Cardiac muscle cell (in vitro differentiated cells and primary cell): ENCODE data around the gene GABRR1. TPM values are rescaled to one million over a fixed set of nuclear protein-coding genes. Genes with fewer than 3 reads are reported as not detected.

Source experiments
- DNase-seq, 2 donors: peaks; one replicate each; pipeline versions ENCODE4 v3.0.0 to v3.0.0-alpha.2; 2010 to 2017; ENCODE audit warnings: low read depth in 1 of 2, low spot score in 1 of 2
- H3K27ac ChIP-seq: fragments of 200-600 bp; sonication (generic); 2 replicates; pipeline ENCODE4 v1.5.1; 2016
- H3K27me3 ChIP-seq: fragments of 200-600 bp; sonication (generic); 2 replicates; pipeline ENCODE4 v1.6.0; 2016; ENCODE audit warnings: control low read depth
- H3K36me3 ChIP-seq: fragments of 200-600 bp; sonication (generic); 2 replicates; pipeline ENCODE4 v1.5.1; 2016; ENCODE audit warnings: control low read depth
- H3K4me1 ChIP-seq: fragments of 200-600 bp; sonication (generic); 2 replicates; pipeline ENCODE4 v1.8.1; 2017; ENCODE audit warnings: low read depth, mild to moderate bottlenecking, mixed run types
- H3K4me3 ChIP-seq: fragments of 200-600 bp; sonication (generic); 2 replicates; pipeline ENCODE4 v1.5.1; 2016; ENCODE audit warnings: mild to moderate bottlenecking
- H3K9me3 ChIP-seq: fragments of 200-600 bp; sonication (generic); 2 replicates; pipeline ENCODE4 v1.5.1; 2017; ENCODE audit warnings: low read depth, mild to moderate bottlenecking, control low read depth
- CTCF ChIP-seq: IDR thresholded peaks from 2 replicates; pipeline ENCODE4 v1.5.1; 2012; ENCODE audit warnings: low read depth, mild to moderate bottlenecking, low read length
- polyA plus RNA-seq: library from polyadenylated mRNA; unstranded; fragments of >200 nt; fragmentation: Nextera tagmentation; extraction: Ambion mirVana; gene quantifications from 2 replicates; pipeline ENCODE4 v1.2.1, GENCODE V29; 2016
- total RNA-seq: library from RNA; depleted of rRNA; stranded (reverse); fragments of >200 nt; gene quantifications from 2 replicates; pipeline ENCODE4 v1.2.3, GENCODE V29; 2016

The GABRR1 gene
- total and polyA plus RNA-seq, 2 experiments from 2014 or later, result not detected

GRCh38 chr6:89139509-89140346 is 77.4 kb downstream of the GABRR1 start:
- no peak for DNase-seq
- TF ChIP-seq CTCF, result no peak
- H3K36me3 ChIP-seq, result no peaks in the 10 kb centered on the region
- H3K27me3 ChIP-seq, result peaks cover 23% of the 10 kb centered on the region
- H3K4me1 ChIP-seq, result no peaks in the 10 kb centered on the region
- H3K9me3 ChIP-seq, result no peaks in the 10 kb centered on the region
- H3K27ac ChIP-seq, result no peak overlapping the region
- H3K4me3 ChIP-seq, result no peak overlapping the region

DNA sequence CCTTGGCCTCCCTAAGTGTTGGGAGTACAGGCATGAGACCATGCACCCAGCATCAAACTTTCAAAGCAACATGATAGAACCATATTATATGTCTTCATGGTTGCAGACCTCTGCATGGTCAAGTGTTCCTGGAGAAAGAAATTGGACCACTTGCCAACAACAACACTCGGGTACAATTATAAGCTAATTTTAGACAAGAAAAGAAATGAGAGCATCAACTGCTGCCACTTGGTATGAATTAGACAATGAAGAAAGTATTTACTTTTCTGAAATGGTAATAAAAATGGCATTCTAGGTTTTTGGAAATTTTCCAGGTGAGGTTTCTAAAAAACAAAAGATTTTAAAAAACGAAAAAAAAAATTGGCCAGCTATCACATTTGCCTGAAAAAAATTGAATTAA is 79.0 kb downstream of the GABRR1 start:
- H3K4me3 ChIP-seq, result no peak overlapping the region
- no peaks in the 10 kb centered on the region for H3K36me3 ChIP-seq
- no peaks in the 10 kb centered on the region for H3K4me1 ChIP-seq
- TF ChIP-seq CTCF, result no peak
- H3K9me3 ChIP-seq, result no peaks in the 10 kb centered on the region
- peaks cover 7% of the 10 kb centered on the region for H3K27me3 ChIP-seq
- DNase-seq, result no peak
- H3K27ac ChIP-seq, result no peak overlapping the region

DNA sequence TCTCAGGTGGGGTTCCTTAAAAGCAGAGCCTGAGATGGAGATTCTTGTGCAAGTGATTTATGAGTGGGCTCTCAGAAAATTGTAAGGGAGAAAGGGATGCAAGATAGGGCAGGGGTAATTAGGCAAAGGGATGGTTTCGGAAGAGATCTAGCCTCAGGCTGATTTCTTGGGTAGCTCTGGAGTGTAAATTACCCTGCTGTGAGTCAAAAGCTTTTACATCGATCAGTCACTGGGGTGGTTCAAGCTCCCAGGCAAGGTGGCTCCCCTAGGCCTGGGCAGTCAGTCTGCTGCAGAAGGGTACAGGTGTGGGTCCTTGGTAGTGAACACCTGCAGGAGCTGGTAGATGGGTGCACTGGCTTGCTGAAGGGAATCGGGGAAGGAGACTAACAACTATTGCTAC is 82.4 kb downstream of the GABRR1 start:
- no peak overlapping the region for H3K4me3 ChIP-seq
- no peak for DNase-seq
- H3K9me3 ChIP-seq, result no peaks in the 10 kb centered on the region
- H3K27ac ChIP-seq, result no peak overlapping the region
- no peak for TF ChIP-seq CTCF
- no peaks in the 10 kb centered on the region for H3K4me1 ChIP-seq
- H3K27me3 ChIP-seq, result peaks cover 5% of the 10 kb centered on the region
- no peaks in the 10 kb centered on the region for H3K36me3 ChIP-seq

DNA sequence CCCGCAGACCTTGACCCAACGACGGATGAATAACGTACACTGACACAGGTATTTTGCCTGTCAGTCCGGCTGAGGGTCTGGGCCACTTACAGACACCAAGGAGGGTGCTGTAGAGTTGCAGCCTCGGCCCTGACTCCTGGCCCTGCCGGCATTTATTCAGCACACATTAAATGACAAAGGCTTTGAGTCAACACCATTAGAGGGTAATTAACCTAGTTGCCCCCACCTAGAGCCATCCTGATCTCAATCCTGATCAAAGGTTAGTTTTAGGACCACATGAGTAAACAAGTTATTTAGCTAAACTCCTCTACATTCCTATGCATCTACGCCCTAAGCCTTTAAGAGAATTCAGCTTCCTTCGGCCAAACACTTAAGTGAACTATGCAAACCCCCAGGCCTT is 83.2 kb downstream of the GABRR1 start:
- TF ChIP-seq CTCF, result no peak
- Histone ChIP-seq H3K36me3 (no peaks in the 10 kb centered on the region), H3K9me3 (no peaks in the 10 kb centered on the region), H3K4me3 (no peak overlapping the region), H3K27me3 (peaks cover 5% of the 10 kb centered on the region), H3K4me1 (no peaks in the 10 kb centered on the region), H3K27ac (no peak overlapping the region)
- DNase-seq, result no peak

DNA sequence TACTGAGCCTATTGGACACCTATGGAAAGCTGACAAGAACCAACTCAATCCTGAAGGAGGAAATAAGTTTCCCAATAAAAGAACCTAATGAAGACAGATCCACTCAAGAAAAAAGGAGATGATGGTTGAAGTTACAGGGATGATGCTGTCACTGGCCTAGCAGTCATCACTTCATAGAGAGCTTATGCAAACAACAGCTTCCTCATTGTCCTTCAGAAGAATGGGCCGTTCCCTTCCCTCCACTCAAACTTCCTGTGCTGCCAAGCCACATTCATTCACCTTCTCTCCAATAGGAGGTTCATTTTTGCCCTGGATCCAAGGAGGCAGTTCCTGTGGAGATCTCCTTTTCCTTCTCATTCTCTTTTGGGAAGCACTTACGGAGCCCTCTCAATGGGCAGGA is 85.1 kb downstream of the GABRR1 start:
- Histone ChIP-seq H3K27me3 (peaks cover 5% of the 10 kb centered on the region), H3K27ac (no peak overlapping the region), H3K4me1 (no peaks in the 10 kb centered on the region), H3K9me3 (no peaks in the 10 kb centered on the region), H3K36me3 (no peaks in the 10 kb centered on the region), H3K4me3 (no peak overlapping the region)
- TF ChIP-seq CTCF, result no peak
- no peak for DNase-seq
